AG04450 (cell line): ENCODE results near the gene GRIN2A. TPM values are rescaled to one million over a fixed set of nuclear protein-coding genes. Genes with fewer than 3 reads are reported as not detected.

ENCODE experiments used
- CTCF ChIA-PET: fragments of 300-600, 350-600 bp; formaldehyde crosslinking; extraction: SDS; loops from one replicate; lab custom pipeline; 2022; ENCODE audit warnings: antibody characterized with exemption, inconsistent platforms; lab: Charles Lee
- POLR2A ChIA-PET: fragments of 350-600 bp; formaldehyde crosslinking; extraction: SDS; loops from one replicate; lab custom pipeline; 2021; ENCODE audit warnings: antibody characterized with exemption, inconsistent platforms; lab: Yijun Ruan, JAX
- DNase-seq: peaks from one replicate; pipeline ENCODE4 v3.0.0-alpha.2; 2011; ENCODE audit warnings: low read depth, low spot score
- H3K27ac ChIP-seq: one replicate; pipeline ENCODE4 v1.5.1; 2012; ENCODE audit warnings: low read depth, low read length, control low read depth
- H3K27me3 ChIP-seq: one replicate; pipeline ENCODE4 v1.6.0; 2012; ENCODE audit warnings: low read length; ENCODE audit not compliant: control insufficient read depth, insufficient read depth
- H3K4me3 ChIP-seq: 2 replicates; pipeline ENCODE4 v1.5.1; 2011; ENCODE audit warnings: mild to moderate bottlenecking, low read depth, low read length, control low read depth
- H3K9me3 ChIP-seq: 2 replicates; pipeline ENCODE4 v1.5.1; 2012; ENCODE audit warnings: low read length; ENCODE audit not compliant: control insufficient read depth, insufficient read depth
- CTCF ChIP-seq: IDR thresholded peaks from 2 replicates; pipeline ENCODE4 v1.5.1; 2011; ENCODE audit warnings: low read depth, low read length, control low read depth, inconsistent platforms
- polyA plus RNA-seq: library from polyadenylated mRNA; depleted of rRNA; stranded (reverse); fragments of >200 nt; gene quantifications from 2 replicates; pipeline ENCODE4 v1.2.3, GENCODE V29; 2011

The GRIN2A gene
- polyA plus RNA-seq, 1 experiment, result not detected

GRCh38 chr16:10009684-10010083 is 172.5 kb downstream of the GRIN2A start:
- H3K9me3 ChIP-seq, result no peaks in the 10 kb centered on the region; the same call in 1 of the 2 replicates
- POLR2A ChIA-PET, result no interaction called here
- H3K4me3 ChIP-seq, result no peak overlapping the region
- TF ChIP-seq CTCF, result no peak
- DNase-seq, result no peak
- H3K27me3 ChIP-seq, result no peaks in the 10 kb centered on the region
- H3K27ac ChIP-seq, result no peak overlapping the region
- CTCF ChIA-PET, result no interaction called here

GRCh38 chr16:10003486-10003885 is 178.7 kb downstream of the GRIN2A start:
- H3K4me3 ChIP-seq, result no peak overlapping the region
- CTCF ChIA-PET, result no interaction called here
- peaks cover 2% of the 10 kb centered on the region; the same call in 1 of the 2 replicates for H3K9me3 ChIP-seq
- POLR2A ChIA-PET, result no interaction called here
- no peak overlapping the region for H3K27ac ChIP-seq
- DNase-seq, result no peak
- no peaks in the 10 kb centered on the region for H3K27me3 ChIP-seq
- no peak for TF ChIP-seq CTCF

- no peak for DNase-seq
Measured at GRCh38 chr16:10001258-10001775, 180.9 kb downstream of the GRIN2A start.

GRCh38 chr16:9996221-9996620 is 186.0 kb downstream of the GRIN2A start:
- CTCF ChIA-PET, result no interaction called here
- no peaks in the 10 kb centered on the region for H3K27me3 ChIP-seq
- no peak overlapping the region for H3K4me3 ChIP-seq
- H3K9me3 ChIP-seq, result peaks cover 19% of the 10 kb centered on the region
- TF ChIP-seq CTCF, result no peak
- no peak for DNase-seq
- no peak overlapping the region for H3K27ac ChIP-seq
- POLR2A ChIA-PET, result no interaction called here

More at GRCh38 chr16:10001258-10001775, 180.9 kb downstream of the GRIN2A start:
- H3K27me3 ChIP-seq, result no peaks in the 10 kb centered on the region
- no peak for TF ChIP-seq CTCF
- ChIA-PET CTCF (no interaction called here), POLR2A (no interaction called here)
- peaks cover 3% of the 10 kb centered on the region; the same call in 1 of the 2 replicates for H3K9me3 ChIP-seq
- H3K4me3 ChIP-seq, result no peak overlapping the region
- no peak overlapping the region for H3K27ac ChIP-seq

GRCh38 chr16:9992441-9992840 is 189.8 kb downstream of the GRIN2A start:
- ChIA-PET POLR2A (no interaction called here), CTCF (no interaction called here)
- Histone ChIP-seq H3K4me3 (no peak overlapping the region), H3K27me3 (no peaks in the 10 kb centered on the region), H3K9me3 (peaks cover 21% of the 10 kb centered on the region), H3K27ac (no peak overlapping the region)
- no peak for DNase-seq
- no peak for TF ChIP-seq CTCF
